GM12874 (cell line): ENCODE data around the gene COL4A1.

ENCODE experiments used
- TF ChIP-seq, protein P1 (sequence below): IDR thresholded peaks from 2 replicates; pipeline ENCODE4 v1.5.1; 2011; ENCODE audit warnings: low read depth, mild to moderate bottlenecking, control low read depth, low read length, moderate library complexity; ENCODE audit not compliant: insufficient read depth

COL4A1 gene

GRCh38 chr13:110340812-110341444, 34.0 kb upstream of the COL4A1 start:
- TF ChIP-seq, protein P1, sequence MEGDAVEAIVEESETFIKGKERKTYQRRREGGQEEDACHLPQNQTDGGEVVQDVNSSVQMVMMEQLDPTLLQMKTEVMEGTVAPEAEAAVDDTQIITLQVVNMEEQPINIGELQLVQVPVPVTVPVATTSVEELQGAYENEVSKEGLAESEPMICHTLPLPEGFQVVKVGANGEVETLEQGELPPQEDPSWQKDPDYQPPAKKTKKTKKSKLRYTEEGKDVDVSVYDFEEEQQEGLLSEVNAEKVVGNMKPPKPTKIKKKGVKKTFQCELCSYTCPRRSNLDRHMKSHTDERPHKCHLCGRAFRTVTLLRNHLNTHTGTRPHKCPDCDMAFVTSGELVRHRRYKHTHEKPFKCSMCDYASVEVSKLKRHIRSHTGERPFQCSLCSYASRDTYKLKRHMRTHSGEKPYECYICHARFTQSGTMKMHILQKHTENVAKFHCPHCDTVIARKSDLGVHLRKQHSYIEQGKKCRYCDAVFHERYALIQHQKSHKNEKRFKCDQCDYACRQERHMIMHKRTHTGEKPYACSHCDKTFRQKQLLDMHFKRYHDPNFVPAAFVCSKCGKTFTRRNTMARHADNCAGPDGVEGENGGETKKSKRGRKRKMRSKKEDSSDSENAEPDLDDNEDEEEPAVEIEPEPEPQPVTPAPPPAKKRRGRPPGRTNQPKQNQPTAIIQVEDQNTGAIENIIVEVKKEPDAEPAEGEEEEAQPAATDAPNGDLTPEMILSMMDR = no peak

- TF ChIP-seq, protein P1 = no peak
These were observed 33.1 kb upstream of the COL4A1 start for GRCh38 chr13:110339975-110340550.

GRCh38 chr13:110339263-110339662, 32.3 kb upstream of the COL4A1 start:
- TF ChIP-seq, protein P1 = no peak

DNA sequence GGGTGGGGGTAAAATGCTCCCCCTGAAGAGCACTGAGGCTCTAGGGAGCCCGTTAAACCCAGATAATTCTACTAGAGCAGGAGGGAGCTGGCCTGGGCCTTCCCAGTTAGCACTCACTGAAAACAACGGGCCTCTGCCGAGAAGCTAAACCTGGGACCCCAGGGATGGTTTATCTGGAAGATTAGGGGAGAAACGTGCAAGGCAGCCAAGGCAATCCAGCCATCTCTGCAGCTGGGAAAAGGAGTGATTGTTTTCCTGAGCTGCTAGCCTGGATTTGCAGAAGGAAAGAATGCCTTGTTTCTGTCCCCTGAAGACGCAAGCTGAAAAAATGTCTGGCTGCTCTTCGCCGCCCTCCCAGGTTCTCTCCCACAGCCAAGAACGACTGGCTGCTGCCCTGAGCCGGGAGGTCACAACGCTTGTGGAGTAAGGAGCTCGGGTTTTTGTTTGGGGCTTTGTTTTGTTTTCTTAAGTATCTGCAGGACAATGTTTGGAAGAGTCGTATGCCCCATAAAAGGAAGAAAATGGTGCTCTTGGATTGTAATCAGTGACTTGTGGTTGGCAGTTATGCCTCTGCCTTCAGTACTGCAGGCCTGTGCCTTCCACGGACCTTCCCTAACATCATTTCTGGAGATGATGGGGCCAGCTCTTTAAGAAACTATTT, 31.6 kb upstream of the COL4A1 start:
- TF ChIP-seq, protein P1 = no peak

DNA sequence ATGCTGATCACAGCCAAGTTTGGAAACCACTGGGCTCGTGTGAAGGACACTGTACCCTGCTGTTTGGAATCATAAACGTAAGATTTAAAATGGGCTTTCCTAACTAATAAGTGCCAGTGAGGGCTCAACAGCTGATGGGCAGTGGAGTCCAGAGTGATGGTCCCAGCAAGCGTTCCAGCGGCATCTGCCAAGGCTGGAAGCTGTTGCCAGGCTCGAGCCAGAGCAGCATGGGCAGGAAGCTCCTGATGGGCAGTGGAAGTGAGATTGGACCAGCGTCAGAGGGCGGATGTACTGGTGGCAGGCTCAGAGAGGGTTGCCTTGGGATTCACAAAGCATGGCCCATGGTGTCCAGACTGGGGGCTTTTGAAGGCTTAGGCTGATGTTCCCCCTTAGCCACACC, 30.3 kb upstream of the COL4A1 start:
- TF ChIP-seq, protein P1 = no peak

DNA sequence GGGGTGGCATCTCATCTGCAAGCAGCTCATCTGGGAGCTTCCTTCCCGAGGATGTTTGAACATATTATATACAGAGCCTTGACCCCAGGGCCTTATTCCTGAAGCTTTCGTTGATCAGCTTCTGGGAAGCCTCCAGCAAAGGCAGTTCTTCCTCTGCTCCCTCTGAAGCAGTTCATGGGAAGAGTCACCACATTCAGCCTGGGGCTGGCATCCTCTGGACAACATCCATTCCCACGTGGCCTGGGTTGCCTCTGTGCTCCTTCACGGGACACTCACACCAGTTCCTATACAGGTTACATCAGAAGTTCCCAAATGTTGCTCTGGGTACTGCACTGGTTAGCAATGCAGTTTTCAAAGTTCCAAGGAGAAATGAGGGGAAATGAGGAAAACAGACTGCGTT, 29.7 kb upstream of the COL4A1 start:
- TF ChIP-seq, protein P1 = no peak

DNA sequence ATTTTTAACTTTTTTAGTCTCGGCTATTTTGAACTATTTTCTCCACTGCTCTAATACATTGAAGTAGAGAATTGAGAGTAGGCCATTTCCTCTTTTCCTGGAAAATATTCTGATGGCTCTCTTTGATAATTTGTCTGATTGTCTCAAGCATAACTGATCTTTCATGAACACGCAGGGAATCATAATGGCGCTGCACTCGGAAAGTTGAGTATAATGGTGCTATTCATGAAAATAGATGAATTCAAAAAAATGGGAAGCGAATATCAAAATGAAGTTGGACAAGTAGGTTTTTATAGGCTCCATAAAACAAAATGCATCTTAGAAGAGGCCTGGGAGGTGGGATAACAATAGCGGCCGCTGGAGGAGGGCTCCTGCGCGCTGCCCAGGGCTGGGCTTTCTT, 29.2 kb upstream of the COL4A1 start:
- TF ChIP-seq, protein P1 = no peak
